Measurements from ENCODE around the gene CD37.
"Not testable (repeated sequence)": the region's sequence is repeated elsewhere in the genome, so short reads cannot be mapped to it uniquely, and the experiment has no call there.

Gene CD37, protein sequence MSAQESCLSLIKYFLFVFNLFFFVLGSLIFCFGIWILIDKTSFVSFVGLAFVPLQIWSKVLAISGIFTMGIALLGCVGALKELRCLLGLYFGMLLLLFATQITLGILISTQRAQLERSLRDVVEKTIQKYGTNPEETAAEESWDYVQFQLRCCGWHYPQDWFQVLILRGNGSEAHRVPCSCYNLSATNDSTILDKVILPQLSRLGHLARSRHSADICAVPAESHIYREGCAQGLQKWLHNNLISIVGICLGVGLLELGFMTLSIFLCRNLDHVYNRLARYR

DNA sequence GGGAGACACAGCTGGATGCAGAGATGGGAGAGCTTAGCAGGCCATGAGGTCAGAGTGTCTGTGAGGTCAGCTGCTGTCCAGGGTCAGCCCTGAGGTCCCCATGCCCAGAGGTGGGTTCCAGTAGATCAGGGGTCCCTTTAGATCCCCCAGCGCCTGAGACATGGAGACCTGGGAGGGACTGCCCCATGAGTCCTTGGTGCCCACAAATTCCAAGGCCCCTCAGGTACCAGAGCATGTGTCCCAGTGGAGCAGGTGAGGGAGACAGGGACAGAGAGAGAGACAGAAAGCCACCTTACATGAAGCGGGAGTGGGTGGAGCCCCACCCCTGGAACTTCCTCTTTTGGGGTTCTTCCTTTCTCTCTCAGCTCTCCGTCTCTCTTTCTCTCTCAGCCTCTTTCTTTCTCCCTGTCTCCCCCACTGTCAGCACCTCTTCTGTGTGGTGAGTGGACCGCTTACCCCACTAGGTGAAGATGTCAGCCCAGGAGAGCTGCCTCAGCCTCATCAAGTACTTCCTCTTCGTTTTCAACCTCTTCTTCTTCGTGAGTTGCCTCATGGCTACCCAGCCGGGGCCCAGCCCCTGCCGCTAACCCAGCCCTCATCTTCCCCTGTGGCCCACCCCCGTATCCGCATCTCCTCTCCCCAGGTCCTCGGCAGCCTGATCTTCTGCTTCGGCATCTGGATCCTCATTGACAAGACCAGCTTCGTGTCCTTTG is at the start of gene CD37:
CD37 (plus strand) TSS at position 336 of the 713 bp plus-strand sequence; CDS start at position 471, 135 bp downstream.
- peak; percentile 38 for DNase-seq (ENCODE audit: low read depth)

DNA sequence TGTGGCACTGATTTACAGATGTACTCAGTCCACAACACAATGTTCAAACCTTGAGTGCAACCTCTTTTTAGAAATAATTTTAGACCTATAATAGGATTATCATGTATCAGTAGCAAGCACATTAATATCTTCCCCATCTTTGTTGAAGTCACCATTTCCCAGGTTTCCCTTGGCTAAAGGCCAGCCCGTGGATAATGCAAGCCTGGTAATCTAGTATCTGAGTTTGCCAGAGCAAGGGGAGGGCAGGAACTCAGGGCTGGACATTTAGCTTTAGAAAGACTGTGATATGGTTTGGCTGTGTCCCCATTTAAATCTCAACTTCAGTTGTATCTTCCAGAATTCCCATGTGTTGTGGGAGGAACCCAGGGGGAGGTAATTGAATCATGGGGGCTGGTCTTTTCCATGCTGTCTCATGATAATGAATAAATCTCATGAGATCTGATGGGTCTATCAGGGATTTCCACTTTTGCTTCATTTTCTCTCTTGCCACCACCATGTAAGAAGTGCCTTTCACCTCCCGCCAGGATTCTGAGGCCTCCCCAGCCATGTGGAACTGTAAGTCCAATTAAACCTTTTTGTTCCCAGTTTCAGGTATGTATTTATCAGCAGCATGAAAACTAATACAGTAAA is 48.0 kb upstream of the CD37 start:
- no peak for DNase-seq (ENCODE audit: low read depth)

DNA sequence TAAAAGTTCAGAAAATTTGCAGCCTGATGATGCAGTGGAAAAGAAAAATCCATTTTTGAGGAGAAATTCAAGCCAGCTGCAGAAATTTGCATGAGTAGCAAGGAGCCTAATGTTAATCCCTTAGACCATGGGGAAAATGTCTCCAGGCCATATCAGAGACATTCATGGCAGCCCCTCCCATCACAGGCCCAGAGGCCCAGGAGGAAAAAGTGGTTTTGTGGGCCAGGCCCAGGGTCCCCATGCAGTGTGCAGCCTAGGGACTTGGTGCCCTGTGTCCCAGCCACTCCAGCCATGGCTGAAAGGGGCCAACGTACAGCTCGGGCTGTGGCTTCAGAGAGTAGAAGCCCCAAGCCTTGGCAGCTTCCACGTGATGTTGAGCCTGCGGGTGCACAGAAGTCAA is 47.0 kb upstream of the CD37 start:
- DNase-seq (ENCODE audit: low read depth): not testable (repeated sequence)

DNA sequence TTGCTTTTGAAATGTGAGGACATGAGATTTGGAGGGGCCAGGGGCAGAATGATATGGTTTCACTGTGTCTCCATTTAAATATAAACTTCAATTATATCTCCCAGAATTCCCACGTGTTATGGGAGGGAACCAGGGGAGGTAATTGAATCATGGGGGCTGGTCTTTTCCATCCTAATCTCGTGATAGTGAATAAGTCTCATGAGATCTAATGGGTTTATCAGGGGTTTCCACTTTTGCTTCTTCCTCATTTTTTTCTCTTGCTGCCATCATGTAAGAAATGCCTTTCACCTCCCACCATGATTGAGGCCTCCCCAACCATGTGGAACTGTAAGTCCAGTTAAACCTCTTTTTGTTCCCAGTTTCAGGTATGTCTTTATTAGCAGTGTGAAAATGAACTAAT is 45.9 kb upstream of the CD37 start:
- not testable (repeated sequence) for DNase-seq (ENCODE audit: low read depth)

DNA sequence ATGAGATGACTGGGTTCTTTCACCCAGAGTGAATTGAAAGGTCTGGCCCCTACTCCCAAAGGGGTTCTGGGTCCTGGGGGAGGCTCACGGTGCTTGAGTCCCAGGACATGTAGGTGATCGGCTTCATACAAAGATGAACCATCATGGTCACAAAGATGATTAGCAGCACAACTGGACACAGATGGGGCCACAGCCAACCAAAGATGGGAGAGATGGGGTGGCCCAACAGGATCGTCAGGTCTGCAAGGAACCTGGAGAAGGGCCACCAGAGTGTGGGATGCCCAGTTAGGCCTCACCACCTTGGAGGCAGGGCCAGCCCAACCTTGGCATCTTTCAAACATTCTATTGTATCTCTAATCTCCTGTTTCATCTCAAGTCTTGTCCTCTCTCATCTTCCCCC is 44.7 kb upstream of the CD37 start:
- DNase-seq (ENCODE audit: low read depth): no peak

DNA sequence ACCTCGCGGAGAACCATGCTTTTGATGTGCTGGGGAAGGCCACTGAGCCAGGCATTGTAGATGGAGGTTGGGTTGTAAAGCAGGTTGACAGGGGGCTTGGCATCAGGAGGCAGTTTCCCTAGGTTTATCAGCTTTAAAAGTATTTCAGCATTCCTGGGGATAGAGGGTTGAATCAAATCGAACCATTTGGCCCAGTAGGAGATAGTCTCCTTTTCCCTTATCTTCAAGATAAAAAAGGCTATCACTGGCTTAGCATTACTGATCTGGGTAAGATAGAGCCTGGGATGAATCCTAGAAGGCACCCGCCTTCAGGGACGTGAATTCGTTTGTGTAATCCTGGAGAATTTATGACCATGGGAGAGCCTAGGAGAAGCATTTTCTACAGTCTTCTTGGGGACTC is 40.8 kb upstream of the CD37 start:
- no peak for DNase-seq (ENCODE audit: low read depth)

DNA sequence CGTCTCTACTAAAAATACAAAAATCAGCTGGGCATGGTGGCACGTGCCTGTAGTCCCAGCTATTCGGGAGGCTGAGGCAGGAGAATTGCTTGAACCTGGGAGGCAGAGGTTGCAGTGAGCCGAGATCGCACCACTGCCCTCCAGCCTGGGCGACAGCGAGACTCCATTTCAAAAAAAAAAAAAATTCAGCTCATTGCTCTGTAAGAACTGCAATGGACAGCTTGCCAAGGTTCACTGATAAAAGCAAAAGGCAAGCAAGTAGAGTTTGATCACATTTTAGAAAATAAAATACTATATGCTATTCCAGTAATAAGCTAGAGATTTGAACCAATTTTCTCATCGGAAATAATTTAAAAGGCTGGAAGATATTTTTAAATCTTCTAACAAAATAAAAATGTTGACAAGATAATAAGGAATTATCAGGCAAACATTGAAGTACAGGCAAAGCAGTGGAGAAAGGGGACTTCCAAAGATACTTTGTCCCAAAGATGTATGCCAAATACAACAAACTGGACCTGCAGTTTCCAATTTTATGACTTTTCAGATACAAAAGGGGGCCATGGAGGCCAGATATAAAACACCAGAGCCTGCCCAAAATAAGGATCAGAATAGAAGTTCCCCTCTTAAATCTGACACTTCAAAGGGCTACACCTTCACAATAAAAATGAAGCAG is 39.9 kb upstream of the CD37 start:
- no peak for DNase-seq (ENCODE audit: low read depth)

DNA sequence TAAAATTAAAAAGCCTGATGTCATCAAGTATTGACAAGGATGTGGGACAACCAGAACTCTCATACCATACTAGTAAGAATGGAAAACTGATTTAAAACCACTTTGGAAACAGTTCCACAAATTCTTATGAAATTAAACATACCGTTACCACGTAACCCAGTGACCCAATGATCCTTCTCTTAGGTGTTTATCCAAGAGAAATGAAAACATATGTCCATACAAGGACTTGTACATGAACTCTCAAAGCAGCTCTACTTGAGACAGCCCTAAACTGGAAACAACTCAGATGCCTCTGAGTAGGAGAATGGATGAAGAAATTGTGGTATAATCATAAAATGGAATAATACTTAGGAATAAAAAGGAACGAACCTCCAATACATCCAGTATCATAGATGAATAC is 37.8 kb upstream of the CD37 start:
- no peak for DNase-seq (ENCODE audit: low read depth)

DNA sequence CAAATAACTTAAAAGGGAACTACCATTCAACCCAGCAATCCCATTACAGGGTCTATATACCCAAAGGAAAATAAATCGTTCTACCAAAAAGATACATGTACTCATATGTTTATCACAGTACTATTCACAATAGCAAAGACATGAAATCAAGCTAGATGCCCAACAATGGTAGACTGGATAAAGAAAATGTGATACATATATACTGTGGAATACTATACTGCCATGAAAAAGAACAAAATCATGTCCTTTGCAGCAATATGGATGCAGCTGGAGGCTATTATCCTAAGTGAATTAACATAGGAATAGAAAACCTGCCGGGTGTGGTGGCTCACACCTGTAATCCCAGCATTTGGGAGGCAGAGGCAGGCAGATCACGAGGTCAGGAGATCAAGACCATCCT is 36.6 kb upstream of the CD37 start:
- DNase-seq (ENCODE audit: low read depth): not testable (repeated sequence)

DNA sequence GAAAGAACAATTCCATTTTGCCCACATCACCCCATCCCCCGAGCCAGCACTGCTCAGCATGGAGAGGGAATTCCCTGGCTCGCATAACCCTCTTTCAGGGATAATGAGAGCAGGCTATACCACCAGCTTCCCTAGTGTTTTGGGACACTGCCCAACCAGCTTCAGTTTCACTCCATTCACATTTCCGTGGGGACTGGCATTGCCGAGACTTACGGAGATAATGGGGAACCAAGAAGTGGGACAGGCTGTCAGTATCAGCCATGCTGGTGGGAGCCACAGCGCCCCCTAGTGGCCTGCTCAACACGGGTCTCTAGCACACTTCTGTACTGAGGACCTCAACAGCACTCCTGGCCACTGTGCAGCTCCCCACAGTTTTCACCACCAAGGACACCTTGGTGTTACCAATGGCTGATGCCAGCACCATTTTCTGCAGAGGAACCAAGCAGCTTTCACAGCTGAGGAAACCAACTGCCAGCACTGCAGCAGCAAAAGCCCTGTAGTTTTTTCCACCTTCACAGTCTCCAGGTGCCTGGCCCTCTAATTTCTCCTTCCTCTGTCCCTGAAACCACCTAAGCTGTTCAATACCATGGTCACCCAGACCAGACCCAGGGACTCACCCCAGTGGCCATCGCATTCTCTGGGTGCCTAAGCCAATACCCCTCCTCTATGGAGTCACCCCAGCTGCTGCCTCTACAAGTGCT is 33.9 kb upstream of the CD37 start:
- DNase-seq (ENCODE audit: low read depth): peak; percentile 50

DNA sequence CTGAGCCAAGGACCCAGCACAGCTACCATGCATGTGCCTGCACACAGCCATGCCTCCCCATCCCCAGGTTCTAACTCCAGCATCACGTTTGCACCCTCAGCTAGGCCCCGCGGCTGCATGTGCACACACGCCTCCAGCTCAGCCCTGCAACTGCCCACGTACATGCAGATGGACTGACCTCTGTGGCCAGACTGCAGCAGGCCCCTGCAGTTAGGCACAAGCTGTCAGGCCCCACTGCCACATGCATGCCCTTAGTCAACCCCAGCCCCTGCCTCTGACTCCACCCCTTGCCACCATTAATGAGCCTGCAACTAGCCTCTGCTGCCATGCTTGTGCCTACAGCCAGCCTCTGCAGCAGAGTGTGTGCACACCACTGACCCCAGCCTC is 33.3 kb upstream of the CD37 start:
- no peak for DNase-seq (ENCODE audit: low read depth)

DNA sequence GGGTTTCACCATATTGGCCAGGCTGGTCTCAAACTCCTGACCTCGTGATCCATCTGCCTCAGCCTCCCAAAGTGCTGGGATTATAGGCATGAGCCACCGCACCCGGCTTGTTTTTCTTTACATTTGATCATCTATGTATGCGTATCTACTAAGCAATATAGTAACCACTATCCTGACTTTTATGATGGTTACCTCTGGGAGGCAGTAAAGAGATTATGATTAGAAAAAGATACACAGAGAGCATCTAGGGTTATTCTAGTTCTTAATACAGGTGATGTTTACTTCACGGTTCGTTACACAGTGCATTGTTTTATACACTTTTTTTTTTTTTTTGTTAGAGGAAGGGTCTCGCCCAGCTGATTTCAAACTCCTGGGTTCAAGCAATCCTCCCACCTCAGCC is 28.5 kb upstream of the CD37 start:
- DNase-seq (ENCODE audit: low read depth): not testable (repeated sequence)

DNA sequence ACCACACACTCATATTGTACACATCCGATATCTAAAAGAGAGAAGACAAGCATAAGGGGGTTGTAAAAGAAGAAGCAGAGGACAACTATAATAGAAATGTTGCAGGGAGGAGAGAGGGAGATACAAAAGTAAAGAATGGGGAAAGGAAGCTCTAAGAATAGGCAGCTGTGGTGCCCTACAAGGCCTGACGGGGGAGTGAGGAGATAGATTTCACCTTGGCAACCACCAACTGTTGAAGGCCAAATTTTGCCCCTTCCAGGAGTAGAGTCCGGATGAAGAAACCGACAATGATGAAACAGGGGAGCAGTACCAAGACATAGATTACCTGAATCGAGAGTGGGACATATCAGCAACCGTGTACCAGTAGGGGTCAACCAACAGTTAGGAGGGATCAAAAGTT is 26.1 kb upstream of the CD37 start:
- no peak for DNase-seq (ENCODE audit: low read depth)

DNA sequence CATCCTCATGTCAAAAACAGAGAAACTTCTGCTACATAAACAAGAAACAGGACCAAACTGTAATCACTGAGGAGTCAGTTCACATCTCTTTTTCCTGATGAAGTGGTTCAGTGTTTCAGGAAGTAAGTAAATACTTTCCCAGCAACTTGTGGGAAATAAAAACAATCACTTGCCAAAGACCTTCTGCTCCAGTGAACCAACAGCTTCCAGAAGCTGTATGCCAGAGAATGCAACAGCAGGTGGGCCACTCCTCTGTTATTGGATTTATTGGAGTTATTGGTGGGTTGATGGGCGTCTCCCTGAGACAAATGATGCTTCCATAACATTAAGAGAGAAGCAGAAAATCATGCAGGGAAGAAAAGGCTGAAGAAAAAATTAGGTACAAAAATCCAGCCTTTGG is 20.1 kb upstream of the CD37 start:
- no peak for DNase-seq (ENCODE audit: low read depth)

DNA sequence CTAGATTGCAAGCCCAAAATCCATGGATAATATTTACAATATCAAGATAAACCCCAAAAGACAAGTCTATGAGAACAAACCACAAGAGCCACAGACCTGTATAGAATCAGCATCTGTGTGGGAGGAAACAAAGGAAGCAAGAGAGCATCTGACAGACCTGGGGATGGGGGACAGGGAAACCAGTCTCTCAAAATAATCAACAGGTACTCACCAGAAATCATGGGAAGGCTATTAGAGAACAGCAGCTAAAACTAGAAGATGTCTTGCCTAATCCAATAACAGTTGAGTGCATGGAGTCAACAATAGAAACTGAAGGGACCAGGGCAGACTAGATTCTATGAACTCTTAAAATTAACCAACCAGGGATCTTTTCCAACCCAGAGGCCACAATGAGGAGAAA is 18.9 kb upstream of the CD37 start:
- no peak for DNase-seq (ENCODE audit: low read depth)

DNA sequence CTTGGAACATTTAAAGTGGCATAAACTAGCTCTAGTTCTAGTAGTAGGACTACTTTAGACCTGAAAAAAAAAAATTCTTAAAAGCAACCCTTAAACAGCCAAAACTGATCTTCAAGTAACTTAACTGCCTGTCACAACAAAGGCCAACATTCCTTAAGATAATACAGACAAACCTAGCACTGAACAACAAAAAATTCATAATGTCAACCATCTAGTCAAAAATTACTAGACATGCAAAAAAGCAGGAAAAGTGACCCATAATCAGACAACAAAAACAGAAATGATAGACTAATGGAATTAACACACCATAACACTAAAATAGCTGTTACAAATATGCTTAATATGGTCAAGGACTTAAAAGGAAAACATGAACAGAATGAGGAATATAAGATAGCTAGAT is 16.9 kb upstream of the CD37 start:
- no peak for DNase-seq (ENCODE audit: low read depth)

DNA sequence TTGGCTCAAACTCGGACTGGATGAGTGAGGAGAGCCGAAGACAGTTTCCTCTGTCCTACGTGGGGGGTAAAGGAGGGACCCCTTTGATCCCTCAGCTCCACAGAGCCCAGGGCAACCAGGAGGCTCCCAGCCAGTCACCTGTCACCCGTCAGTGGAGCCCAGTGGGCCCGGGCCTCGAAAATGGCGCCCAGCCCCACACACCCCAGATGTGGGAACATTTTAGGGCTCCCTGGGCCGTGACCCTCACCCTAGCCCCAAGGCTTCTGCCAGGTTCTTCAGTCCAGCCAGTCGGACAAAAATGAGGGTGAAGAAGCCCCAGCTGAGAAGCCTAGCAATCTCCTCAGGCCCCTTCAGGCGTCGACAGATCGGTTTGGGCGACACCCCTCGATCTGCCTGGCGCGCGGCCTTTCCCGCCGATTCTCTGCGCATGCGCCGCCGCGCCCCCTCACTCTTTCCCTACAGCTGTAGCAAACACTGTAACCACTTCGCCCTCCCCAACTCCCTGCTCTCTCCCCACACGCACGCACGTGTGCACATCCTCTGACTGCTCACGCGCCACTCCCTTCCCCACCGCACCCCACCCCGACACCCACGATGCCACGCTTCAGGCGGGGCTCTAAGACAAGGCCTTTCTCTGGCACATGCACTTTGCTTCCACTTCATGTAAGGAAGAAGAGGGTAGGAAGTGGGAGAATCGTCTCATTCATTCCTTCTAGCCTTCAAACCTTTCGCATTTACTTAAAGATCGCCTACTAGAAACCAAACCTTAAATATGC is 10.2 kb upstream of the CD37 start, which contains the start of gene SLC6A16:
SLC6A16 (minus strand) TSS at position 391 of the 776 bp plus-strand sequence. CDS start 13,844 bp downstream, outside the sequence.
- no peak for DNase-seq (ENCODE audit: low read depth)

DNA sequence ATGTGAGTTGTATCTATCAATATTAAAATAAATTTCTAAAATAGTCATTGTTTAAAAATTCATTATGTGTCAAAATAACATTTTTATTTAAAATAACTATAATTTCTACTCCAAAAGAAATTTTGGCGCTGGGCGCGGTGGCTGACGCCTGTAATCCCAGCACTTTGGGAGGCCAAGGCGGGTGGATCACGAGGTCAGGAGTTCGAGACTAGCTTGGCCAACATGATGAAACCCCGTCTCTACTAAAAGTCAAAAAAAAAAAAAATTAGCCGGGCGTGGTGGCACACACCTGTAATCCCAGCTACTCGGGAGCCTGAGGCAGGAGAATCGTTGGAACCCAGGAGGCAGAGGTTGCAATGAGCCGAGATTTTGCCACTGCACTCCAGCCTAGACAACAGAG is 9.4 kb upstream of the CD37 start:
- DNase-seq (ENCODE audit: low read depth): not testable (repeated sequence)

DNA sequence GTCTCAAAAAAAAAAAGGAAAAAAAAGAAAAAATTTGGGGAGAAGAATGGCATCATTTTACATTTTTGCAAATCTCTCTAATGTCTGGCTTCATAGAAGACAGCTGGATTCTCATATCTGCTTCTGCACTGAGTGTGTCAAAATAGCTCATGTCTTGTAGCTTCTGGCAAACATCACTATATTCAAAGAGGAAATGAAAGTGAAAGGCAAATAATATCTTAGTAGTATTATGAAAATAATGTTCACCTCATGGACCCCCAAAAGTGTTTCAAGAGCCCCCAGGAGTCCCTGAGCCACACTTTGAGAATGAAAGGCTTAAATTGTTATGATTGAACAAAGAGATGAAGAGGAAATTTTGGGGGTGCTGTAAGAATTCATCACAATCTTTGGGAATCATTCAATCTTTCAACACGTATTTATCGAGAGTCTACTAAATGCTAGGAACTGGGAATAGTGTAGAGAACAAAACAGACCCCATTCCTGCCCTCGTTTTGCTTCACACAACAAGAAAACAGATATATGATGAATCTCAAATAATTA is 9.0 kb upstream of the CD37 start:
- DNase-seq (ENCODE audit: low read depth): no peak

DNA sequence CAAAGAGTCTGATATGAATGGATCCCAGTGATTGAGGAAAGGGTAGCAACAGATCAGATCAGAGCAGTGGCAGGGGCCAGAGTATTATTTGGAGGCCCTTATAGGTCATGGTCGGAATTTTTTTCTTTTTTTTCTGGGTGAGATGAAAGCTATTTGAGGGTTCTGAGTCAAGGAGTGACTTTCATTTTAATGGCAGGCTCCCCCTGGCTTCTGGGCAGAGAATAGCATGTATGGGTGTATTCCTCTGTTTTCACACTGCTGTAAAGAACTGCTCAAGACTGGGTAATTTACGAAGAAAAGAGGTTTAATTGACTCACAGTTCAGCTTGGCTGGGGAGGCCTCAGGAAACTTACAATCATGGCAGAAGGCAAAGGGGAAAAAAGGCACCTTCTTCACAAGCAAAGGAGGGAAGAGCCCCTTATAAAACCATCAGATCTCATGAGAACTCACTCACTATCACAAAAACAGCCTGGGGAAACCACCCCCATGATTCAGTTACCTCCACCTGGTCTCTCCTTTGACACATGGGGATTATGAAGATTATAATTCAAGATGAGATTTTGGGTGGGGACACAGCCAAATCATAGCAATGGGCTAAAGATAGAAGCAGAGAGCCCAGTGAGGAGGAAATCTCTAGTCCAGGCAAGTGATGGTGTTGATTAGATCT is 7.2 kb upstream of the CD37 start:
- DNase-seq (ENCODE audit: low read depth): no peak
